ENCODE data around the gene SLC38A6. TPM values are rescaled to one million over a fixed set of nuclear protein-coding genes. Genes with fewer than 3 reads are reported as not detected.

The SLC38A6 gene
- total and polyA plus RNA-seq, 9 of the 15 experiments (the other 6 are each of a cell fraction or from before 2014, with no cell fraction given), result 9.8 to 40.3 (median 17.6) TPM

- TF ChIP-seq, protein P1, sequence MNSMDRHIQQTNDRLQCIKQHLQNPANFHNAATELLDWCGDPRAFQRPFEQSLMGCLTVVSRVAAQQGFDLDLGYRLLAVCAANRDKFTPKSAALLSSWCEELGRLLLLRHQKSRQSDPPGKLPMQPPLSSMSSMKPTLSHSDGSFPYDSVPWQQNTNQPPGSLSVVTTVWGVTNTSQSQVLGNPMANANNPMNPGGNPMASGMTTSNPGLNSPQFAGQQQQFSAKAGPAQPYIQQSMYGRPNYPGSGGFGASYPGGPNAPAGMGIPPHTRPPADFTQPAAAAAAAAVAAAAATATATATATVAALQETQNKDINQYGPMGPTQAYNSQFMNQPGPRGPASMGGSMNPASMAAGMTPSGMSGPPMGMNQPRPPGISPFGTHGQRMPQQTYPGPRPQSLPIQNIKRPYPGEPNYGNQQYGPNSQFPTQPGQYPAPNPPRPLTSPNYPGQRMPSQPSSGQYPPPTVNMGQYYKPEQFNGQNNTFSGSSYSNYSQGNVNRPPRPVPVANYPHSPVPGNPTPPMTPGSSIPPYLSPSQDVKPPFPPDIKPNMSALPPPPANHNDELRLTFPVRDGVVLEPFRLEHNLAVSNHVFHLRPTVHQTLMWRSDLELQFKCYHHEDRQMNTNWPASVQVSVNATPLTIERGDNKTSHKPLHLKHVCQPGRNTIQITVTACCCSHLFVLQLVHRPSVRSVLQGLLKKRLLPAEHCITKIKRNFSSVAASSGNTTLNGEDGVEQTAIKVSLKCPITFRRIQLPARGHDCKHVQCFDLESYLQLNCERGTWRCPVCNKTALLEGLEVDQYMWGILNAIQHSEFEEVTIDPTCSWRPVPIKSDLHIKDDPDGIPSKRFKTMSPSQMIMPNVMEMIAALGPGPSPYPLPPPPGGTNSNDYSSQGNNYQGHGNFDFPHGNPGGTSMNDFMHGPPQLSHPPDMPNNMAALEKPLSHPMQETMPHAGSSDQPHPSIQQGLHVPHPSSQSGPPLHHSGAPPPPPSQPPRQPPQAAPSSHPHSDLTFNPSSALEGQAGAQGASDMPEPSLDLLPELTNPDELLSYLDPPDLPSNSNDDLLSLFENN (IDR thresholded peaks at IDR 0.05; ENCODE audit: low read depth in 2 of 2, low read length in 2 of 2), result peak in 1 of 2 experiments; percentile 80; a peak in 2 of 4 replicates
- TF ChIP-seq ZBTB9 (CRISPR knock-in tag; IDR thresholded peaks at IDR 0.05) (no peak), NFIX (CRISPR knock-in tag; IDR thresholded peaks at IDR 0.05; ENCODE audit: low read depth) (no peak), ZC3H8 (IDR thresholded peaks at IDR 0.05) (no peak), RBM14 (IDR thresholded peaks at IDR 0.05; ENCODE audit: borderline replicate concordance, insufficient read depth, low read depth, low read length) (no peak), RBBP5 (IDR thresholded peaks at IDR 0.05; ENCODE audit: borderline replicate concordance, insufficient read depth, low read length, poor library complexity, severe bottlenecking) (no peak), NR2C2 (CRISPR knock-in tag; IDR thresholded peaks at IDR 0.05) (no peak), NR2C2 (tag; IDR thresholded peaks at IDR 0.05) (no peak), ZNF699 (CRISPR knock-in tag; IDR thresholded peaks at IDR 0.05; ENCODE audit: insufficient replicate concordance) (no peak), ZNF134 (CRISPR knock-in tag; conservative IDR thresholded peaks at IDR 0.05) (no peak), AFF4 (CRISPR knock-in tag; IDR thresholded peaks at IDR 0.05) (no peak)
- TF ChIP-seq, protein P2, sequence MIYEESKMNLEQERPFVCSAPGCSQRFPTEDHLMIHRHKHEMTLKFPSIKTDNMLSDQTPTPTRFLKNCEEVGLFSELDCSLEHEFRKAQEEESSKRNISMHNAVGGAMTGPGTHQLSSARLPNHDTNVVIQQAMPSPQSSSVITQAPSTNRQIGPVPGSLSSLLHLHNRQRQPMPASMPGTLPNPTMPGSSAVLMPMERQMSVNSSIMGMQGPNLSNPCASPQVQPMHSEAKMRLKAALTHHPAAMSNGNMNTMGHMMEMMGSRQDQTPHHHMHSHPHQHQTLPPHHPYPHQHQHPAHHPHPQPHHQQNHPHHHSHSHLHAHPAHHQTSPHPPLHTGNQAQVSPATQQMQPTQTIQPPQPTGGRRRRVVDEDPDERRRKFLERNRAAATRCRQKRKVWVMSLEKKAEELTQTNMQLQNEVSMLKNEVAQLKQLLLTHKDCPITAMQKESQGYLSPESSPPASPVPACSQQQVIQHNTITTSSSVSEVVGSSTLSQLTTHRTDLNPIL (CRISPR knock-in tag; IDR thresholded peaks at IDR 0.05), result no peak
Measured at GRCh38 chr14:60989599-60989998, 8.6 kb downstream of the SLC38A6 start (continued).

All from K562 (cell line).